Measurements from ENCODE around the gene MMP21.

DNA sequence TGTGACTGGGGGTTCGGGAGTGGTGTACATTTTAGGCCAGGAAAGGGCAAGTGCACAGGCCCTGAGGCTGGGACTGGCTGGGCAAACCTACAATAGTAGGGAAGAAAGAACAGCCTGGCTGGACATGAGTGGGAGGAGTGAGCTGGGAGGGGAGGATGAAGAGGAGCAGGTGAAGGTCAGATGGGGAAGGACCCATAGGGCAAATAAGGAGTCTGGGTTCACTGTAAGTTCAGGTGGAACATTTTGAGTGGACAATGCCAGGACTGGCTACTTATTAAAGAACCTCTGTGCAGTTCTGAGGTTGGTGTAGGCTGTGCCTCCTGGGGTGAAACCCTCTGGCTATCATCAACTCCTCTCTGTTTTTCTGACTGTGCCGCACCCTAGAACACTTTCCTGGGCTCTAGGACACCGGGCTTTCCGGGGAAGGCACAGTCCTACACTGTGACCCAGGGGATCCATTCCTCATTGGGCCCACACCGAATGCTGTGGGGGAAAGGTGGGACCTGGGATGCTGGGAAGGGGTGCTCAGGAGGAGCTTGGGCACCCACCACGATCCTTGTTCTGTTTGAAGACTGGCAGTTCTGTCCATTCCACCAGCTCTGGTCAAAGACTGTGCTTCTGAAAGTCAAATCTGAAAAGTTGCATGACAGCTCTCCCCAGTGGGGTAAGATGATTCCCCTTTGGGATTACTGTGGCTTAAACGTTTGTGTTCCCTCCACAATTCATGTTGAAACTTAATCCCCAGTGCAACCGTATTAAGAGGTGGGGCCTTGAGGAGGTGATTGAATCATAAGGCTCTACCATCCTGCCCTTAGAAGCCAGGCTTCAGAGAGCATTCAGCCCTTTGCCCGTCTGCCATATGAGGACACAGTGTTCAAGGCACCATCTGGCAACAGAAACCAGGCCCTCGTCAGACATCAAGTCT is 4.0 kb upstream of the MMP21 start:
- TF ChIP-seq CTCF (conservative IDR thresholded peaks at IDR 0.05) (no peak), ZFX (IDR thresholded peaks at IDR 0.05) (no peak)

Data from C4-2B (cell line).